HG02852 (cell line): ENCODE data around the gene TRIM61.
A peak's percentile ranks its signal among the peaks of the same experiment; 100 is the strongest.
"Not testable (repeated sequence)": the region's sequence is repeated elsewhere in the genome, so short reads cannot be mapped to it uniquely, and the experiment has no call there.

ENCODE experiments used
- ATAC-seq: cut with Tn5 transposase; IDR thresholded peaks from one replicate; pipeline ENCODE4 v1.9.1; 2021; ENCODE audit warnings: mild to moderate bottlenecking, moderate library complexity; ENCODE audit not compliant: unreplicated experiment

Gene TRIM61

GRCh38 chr4:164977243-164978164 is at the start of gene TRIM61:
Gene TRIM61, minus strand, starts transcription at chr4:164977657. Its CDS starts 7,655 bp downstream, at chr4:164970002.
- peak; percentile 99 for ATAC-seq

- ATAC-seq: not testable (repeated sequence)
Measured at GRCh38 chr4:165025782-165026181, 48.3 kb upstream of the TRIM61 start.

GRCh38 chr4:165019995-165020394 is 42.5 kb upstream of the TRIM61 start:
- ATAC-seq: not testable (repeated sequence)

DNA sequence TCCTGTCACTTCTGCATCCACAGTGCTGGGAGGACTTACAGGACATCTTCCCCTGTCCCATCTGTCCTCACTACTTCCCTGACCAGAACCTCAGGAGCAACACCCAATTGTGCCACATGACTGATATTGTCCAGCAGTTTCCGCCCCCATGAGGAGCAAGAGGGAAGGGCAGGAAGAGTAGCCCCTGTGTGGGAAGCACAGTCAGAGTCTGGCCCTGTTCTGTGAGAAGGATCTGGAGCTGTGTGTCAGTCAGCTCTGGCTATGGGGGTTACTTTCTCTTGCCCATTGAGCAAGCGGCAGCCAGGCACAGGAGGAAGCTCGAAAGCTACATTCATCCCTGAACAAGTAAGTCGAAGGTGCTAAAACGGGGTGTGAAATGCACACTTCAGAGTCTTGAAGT is 39.5 kb upstream of the TRIM61 start:
- no peak for ATAC-seq

DNA sequence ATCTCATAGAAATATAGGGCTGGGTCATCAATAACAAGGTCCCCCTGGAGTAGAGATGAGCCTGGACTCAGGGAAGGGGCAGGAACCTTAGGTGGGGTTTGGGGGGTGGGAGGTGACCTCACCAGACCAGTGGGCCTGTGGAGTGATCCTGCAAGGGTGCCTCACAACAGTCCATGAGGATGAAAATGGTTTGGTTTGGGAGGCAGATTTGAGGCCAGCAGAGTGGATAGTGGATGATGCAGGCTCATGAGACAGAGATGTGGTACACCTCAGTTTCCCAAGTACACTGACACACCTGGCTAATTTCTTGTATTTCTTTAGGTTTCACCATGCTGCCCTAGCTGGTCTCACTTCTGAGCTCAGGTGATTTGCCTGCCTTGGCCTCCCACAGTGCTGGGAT is 36.2 kb upstream of the TRIM61 start:
- ATAC-seq: no peak

DNA sequence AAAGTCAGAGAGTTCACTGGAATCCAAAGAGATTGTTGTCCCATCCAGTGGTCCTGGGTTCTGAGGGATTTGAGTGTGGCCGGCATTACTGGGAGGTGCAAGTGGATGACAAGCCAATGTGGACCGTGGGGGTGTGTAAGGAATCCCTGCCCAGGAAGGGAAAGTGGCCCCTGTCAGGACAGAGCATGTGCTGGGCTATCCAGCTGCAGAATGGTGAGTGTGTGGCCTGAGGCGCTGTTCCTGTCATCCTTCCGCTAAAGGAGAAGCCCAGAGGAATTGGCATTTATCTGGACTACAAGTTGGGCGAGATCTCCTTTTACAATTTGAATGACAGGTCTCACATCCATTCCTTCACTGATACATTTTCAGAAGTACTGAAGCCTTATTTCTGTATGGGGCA is 33.9 kb upstream of the TRIM61 start:
- ATAC-seq: no peak

- ATAC-seq: no peak
Measured at GRCh38 chr4:165010991-165011390, 33.5 kb upstream of the TRIM61 start.

GRCh38 chr4:165010487-165010886 is 33.0 kb upstream of the TRIM61 start:
- ATAC-seq: no peak

DNA sequence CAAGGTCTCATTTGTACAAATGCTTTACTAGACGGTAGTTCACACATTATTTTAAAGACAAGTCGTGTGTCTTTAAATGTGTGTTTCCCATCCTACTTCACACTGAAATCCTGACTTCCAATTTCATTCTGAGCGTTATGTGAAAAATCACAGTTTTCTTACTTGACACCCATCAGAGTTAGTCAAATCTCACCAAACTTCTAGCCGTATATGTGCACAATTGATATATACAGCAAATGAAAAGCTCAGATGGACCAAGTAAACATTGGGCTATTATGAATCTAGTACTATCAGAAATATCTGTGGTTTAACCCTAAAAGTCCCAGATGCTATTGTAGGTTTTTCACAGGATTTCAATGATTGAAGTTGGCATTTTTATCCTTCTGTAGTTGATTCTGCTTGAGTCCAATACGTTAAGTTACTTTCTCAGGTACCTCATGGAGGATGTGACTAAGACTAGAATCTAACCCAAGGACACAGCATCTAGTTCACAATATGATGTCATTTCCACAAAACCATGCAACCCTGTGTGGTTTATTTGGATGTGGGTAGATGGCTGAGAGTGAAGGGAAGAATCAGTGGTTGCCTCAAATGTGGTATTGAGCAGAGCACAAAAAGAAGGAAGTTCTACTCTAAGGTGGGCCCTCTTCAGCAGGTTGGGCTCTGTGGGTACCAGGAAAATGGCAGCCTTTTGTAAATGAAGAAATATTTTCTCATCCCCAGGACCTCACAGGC is 32.2 kb upstream of the TRIM61 start:
- ATAC-seq: peak; percentile 74

GRCh38 chr4:165006886-165007285 is 29.4 kb upstream of the TRIM61 start:
- no peak for ATAC-seq

DNA sequence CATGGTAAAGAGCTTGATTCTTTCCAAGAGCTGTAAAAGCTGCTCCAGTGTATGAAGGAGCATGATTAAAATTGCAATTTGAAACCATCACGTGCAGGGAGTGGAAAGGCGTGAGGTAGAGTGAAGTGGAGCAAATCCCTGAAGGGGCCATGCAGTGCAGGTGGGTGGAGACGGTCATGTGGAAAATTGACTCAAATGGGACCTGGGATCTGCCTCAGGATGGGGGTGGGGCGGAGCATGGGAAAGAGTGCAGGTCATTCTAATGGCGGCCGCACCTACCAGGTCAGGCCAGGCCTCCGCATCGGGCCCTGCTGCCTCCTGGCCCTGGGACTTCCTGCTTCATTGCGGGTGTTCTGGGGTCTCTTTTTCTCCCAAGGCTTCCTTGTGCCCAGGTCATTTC is 29.0 kb upstream of the TRIM61 start:
- no peak for ATAC-seq

GRCh38 chr4:165005352-165005925 is 28.0 kb upstream of the TRIM61 start:
- ATAC-seq: no peak

DNA sequence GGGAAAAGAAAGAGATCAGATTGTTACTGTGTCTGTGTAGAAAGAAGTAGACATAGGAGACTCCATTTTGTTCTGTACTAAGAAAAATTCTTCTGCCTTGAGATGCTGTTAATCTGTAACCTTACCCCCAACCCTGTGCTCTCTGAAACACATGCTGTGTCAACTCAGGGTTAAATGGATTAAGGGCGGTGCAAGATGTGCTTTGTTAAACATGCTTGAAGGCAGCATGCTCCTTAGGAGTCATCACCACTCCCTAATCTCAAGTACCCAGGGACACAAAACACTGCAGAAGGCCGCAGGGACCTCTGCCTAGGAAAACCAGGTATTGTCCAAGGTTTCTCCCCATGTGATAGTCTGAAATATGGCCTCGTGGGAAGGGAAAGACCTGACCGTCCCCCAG is 24.5 kb upstream of the TRIM61 start:
- ATAC-seq: not testable (repeated sequence)

DNA sequence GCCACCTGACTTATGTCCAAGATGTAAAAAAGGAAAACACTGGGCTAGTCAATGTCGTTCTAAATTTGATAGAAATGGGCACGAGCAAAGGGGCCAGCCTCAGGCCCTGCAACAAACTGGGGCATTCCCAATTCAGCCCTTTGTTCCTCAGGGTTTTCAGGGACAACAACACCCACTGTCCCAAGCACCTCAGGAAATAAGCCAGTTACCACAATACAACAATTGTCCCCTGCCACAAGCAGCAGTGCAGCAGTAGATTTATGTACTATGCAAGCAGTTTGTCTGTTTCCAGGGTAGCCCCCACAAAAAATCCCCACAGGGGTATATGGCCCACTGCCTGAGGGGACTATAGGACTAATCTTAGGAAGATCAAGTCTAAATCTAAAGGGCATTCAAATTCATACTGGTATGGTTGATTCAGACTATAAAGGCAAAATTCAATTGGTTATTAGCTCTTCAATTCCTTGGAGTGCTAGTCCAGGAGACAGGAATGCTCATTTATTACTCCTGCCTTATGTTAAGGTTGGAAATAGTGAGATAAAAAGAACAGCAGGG is 21.1 kb upstream of the TRIM61 start:
- ATAC-seq: not testable (repeated sequence)

GRCh38 chr4:164997941-164998340 is 20.5 kb upstream of the TRIM61 start:
- no peak for ATAC-seq

DNA sequence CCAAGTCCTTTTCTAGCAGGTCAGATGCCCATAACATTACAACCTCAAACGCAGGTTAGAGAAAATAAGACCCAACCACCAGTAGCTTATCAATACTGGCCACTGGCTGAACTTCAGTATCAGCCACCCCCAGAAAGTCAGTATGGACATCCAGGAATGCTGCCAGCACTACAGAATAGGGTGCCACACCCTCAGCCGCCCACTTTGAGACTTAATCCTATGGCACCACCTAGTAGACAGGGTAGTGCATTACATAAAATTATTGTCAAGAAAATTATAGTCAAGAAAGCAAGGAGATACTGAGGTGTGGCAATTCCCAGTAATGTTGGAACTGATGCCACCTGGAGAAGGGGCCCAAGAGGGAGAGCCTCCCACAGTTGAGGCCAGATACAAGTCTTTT is 19.9 kb upstream of the TRIM61 start:
- ATAC-seq: no peak

- not testable (repeated sequence) for ATAC-seq
Measured at GRCh38 chr4:164996123-164996522, 18.7 kb upstream of the TRIM61 start.

- not testable (repeated sequence) for ATAC-seq
Measured at GRCh38 chr4:164990786-164991185, 13.3 kb upstream of the TRIM61 start.

DNA sequence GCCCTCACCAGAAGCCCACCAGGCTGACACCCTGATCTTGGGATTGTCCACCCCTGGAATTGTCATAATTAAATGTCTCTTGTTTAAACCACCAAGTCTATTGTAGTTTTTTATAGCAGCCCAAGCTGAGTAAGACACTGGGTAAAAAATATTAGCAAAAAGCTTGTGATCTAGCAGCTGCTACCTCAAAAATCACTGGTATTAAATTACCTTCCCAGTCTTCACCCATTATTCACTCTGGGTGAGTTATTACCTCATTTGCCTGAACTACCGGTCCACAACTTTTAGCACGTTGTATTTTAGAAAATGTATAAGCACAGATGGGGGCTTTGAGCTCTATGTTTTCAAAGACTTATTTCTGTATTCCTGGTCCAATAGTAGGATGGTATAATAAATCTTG is 12.0 kb upstream of the TRIM61 start:
- ATAC-seq: no peak

- not testable (repeated sequence) for ATAC-seq
Measured at GRCh38 chr4:164971929-164972328, 5.5 kb downstream of the TRIM61 start.

DNA sequence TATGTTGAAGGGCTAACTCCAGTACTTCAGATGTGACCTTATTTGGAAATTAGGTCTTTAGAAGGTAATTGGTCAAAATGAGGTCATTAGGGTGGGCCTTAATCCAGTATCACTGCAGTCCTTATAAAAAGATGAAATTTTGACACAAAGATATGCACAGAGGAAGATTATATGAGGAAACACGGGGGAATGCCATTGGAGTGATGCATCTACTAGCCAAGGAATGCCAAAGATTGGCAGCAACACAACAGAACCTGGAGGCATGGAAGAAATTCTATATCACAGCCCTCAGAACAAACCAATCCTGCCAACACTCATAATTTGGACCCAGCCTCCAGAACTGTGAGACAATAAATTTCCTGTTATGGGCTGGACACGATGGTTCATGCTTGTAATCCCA is 17.6 kb downstream of the TRIM61 start:
- ATAC-seq: no peak
